HepG2 (cell line): Measurements from ENCODE around the gene SYT11. TPM values are rescaled to one million over a fixed set of nuclear protein-coding genes. Genes with fewer than 3 reads are reported as not detected.

ENCODE experiments used
- ATAC-seq: fragments of 200-7000 bp; cut with Tn5 transposase; 3 replicates; pipeline ENCODE4 v1.9.1; 2020; ENCODE audit warnings: mild to moderate bottlenecking, moderate library complexity
- BruUV-seq: library from RNA; stranded (reverse); fragments of 400-500 nt; replicated peaks from 2 replicates; lab custom pipeline; 2021; lab: Mats Ljungman, UMichigan
- CTCF ChIA-PET: fragments of 300-600 bp; formaldehyde crosslinking; extraction: SDS; loops from one replicate; lab custom pipeline; 2021; ENCODE audit warnings: low total read pairs, inconsistent platforms, low intra/inter-chr PET ratio; lab: Yijun Ruan, JAX
- POLR2A ChIA-PET: fragments of 350-600 bp; sonication (Branson Sonifier 250); formaldehyde crosslinking; loops from one replicate; lab custom pipeline; 2020; ENCODE audit warnings: antibody characterized with exemption, inconsistent platforms; lab: Yijun Ruan, JAX
- DNase-seq: peaks from one replicate; pipeline ENCODE4 v3.0.0-alpha.2; 2015; ENCODE audit warnings: low spot score
- FAIRE-seq: peaks from 3 replicates; lab custom pipeline; 2011; peaks lifted over from hg19 to GRCh38; lab: Jason Lieb, UNC
- H2AFZ ChIP-seq: one replicate; pipeline ENCODE4 v1.6.1; 2011; ENCODE audit warnings: low read length, inconsistent platforms
- H3K27ac ChIP-seq: fragments of 300-600 bp; 3 replicates; pipeline ENCODE4 v1.8.0; 2011; ENCODE audit warnings: mixed run types, mild to moderate bottlenecking, mixed read lengths, low read length, inconsistent platforms; ENCODE audit not compliant: insufficient read depth; ENCODE audit errors: extremely low read length
- H3K27me3 ChIP-seq, 2 experiments: fragments of 200-600 bp in 1 of 2; 2 replicates in 1 of 2; 3 replicates in 1 of 2; pipeline versions ENCODE4 v1.6.0 to v1.8.0; 2011; ENCODE audit warnings: low read length in 2 of 2, mild to moderate bottlenecking in 2 of 2, moderate library complexity in 2 of 2, inconsistent platforms in 1 of 2; ENCODE audit not compliant: insufficient read depth in 2 of 2, control insufficient read depth in 1 of 2
- H3K36me3 ChIP-seq, 2 experiments: fragments of 200-600 bp in 1 of 2; replicated peaks in 1 of 2; 2 replicates in 1 of 2; 3 replicates in 1 of 2; pipeline versions ENCODE4 v1.5.1 to v1.8.0; 2011; ENCODE audit warnings: low read length in 2 of 2, inconsistent platforms in 1 of 2; ENCODE audit not compliant: insufficient read depth in 2 of 2, control insufficient read depth in 1 of 2
- H3K4me1 ChIP-seq: 2 replicates; pipeline ENCODE4 v1.5.1; 2012; ENCODE audit warnings: low read length, inconsistent platforms; ENCODE audit not compliant: insufficient read depth
- H3K4me2 ChIP-seq: 2 replicates; pipeline ENCODE4 v1.6.0; 2011; ENCODE audit warnings: low read depth, low read length, inconsistent platforms
- H3K4me3 ChIP-seq, 3 experiments: fragments of 200-600 bp in 1 of 3; sonication (generic), shearing (Covaris generic) in 1 of 3; replicated peaks in 1 of 3; 2 replicates each; pipeline ENCODE4 v1.5.1; 2011 to 2016; ENCODE audit warnings: low read length in 3 of 3, inconsistent platforms in 2 of 3, low read depth in 2 of 3, mild to moderate bottlenecking in 2 of 3, control low read depth in 1 of 3, mixed read lengths in 1 of 3; ENCODE audit not compliant: insufficient read depth in 1 of 3
- H3K79me2 ChIP-seq: one replicate; pipeline ENCODE4 v1.6.1; 2011; ENCODE audit warnings: low read length, inconsistent platforms; ENCODE audit not compliant: insufficient read depth
- H3K9ac ChIP-seq: 2 replicates; pipeline ENCODE4 v1.6.0; 2011; ENCODE audit warnings: mild to moderate bottlenecking, low read depth, low read length, inconsistent platforms; ENCODE audit not compliant: insufficient read depth
- H3K9me3 ChIP-seq: 2 replicates; pipeline ENCODE4 v1.5.1; 2012; ENCODE audit warnings: mild to moderate bottlenecking, low read length
- H4K20me1 ChIP-seq: 2 replicates; pipeline ENCODE4 v1.6.0; 2011; ENCODE audit warnings: inconsistent platforms, mild to moderate bottlenecking, low read length, moderate library complexity; ENCODE audit not compliant: insufficient read depth
- ATF7 ChIP-seq, 2 experiments: fragments of 450-650 bp in 1 of 2; sonication (generic) in 1 of 2; formaldehyde crosslinking in 1 of 2; IDR thresholded peaks; 2 replicates each; pipeline versions ENCODE4 v1.4.0 to v1.6.1; 2016 to 2020; ENCODE audit warnings: antibody characterized with exemption in 1 of 2, mild to moderate bottlenecking in 1 of 2, missing genetic modification reagents in 1 of 2
- GLI4 ChIP-seq: sonication (generic); formaldehyde crosslinking; IDR thresholded peaks from 2 replicates; pipeline ENCODE4 v1.5.1; 2020; ENCODE audit warnings: missing genetic modification reagents, mild to moderate bottlenecking, moderate library complexity, borderline replicate concordance
- HOXA5 ChIP-seq: sonication (generic); formaldehyde crosslinking; IDR thresholded peaks from 2 replicates; pipeline ENCODE4 v1.4.0; 2020; ENCODE audit warnings: missing genetic modification reagents
- IRX3 ChIP-seq: sonication (generic); formaldehyde crosslinking; IDR thresholded peaks from 2 replicates; pipeline ENCODE4 v1.8.1; 2023; ENCODE audit warnings: mild to moderate bottlenecking, low read depth, missing genetic modification reagents, borderline replicate concordance
- MAFG ChIP-seq: sonication (generic); formaldehyde crosslinking; IDR thresholded peaks from 2 replicates; pipeline ENCODE4 v1.5.1; 2020; ENCODE audit warnings: mild to moderate bottlenecking, missing genetic modification reagents
- NFYC ChIP-seq: IDR thresholded peaks from 2 replicates; pipeline ENCODE4 v1.6.1; 2016; ENCODE audit warnings: missing genetic modification reagents, missing compliant biosample characterization
- RFXAP ChIP-seq: sonication (generic); formaldehyde crosslinking; IDR thresholded peaks from 2 replicates; pipeline ENCODE4 v1.4.0; 2020; ENCODE audit warnings: missing genetic modification reagents, borderline replicate concordance
- SP5 ChIP-seq: IDR thresholded peaks from 2 replicates; pipeline ENCODE4 v1.6.1; 2016; ENCODE audit warnings: low read depth, borderline replicate concordance
- SSRP1 ChIP-seq: IDR thresholded peaks from 2 replicates; pipeline ENCODE4 v1.6.1; 2016; ENCODE audit warnings: control low read depth
- ZNF235 ChIP-seq: sonication (generic); formaldehyde crosslinking; IDR thresholded peaks from 2 replicates; pipeline ENCODE4 v1.8.1; 2023; ENCODE audit warnings: mild to moderate bottlenecking, missing genetic modification reagents, borderline replicate concordance
- ZNF251 ChIP-seq: sonication (generic); formaldehyde crosslinking; IDR thresholded peaks from 2 replicates; pipeline ENCODE4 v1.9.0; 2021; ENCODE audit warnings: mild to moderate bottlenecking, missing genetic modification reagents
- ZNF317 ChIP-seq: sonication (generic); formaldehyde crosslinking; IDR thresholded peaks from 2 replicates; pipeline ENCODE4 v1.5.0; 2020; ENCODE audit warnings: mild to moderate bottlenecking, missing genetic modification reagents
- ZNF333 ChIP-seq: sonication (generic); formaldehyde crosslinking; IDR thresholded peaks from 2 replicates; pipeline ENCODE4 v1.4.0; 2020; ENCODE audit warnings: mild to moderate bottlenecking, missing genetic modification reagents, borderline replicate concordance
- in situ Hi-C: cut with HindIII; loops from 2 replicates; pipeline ENCODE4 v1.10.0; 2017; ENCODE audit warnings: low pct_unique_long_range_greater_than_20kb; ENCODE audit not compliant: extremely low pct_ligation_motif_present
- intact Hi-C: fragments of 100-400 bp; cut with micrococcal nuclease; formaldehyde crosslinking; loops from one replicate; pipeline ENCODE4 v1.10.0; 2022; ENCODE audit not compliant: unreplicated experiment
- polyA plus RNA-seq, 8 experiments: library from polyadenylated mRNA; depleted of rRNA in 3 of 8; stranded (reverse) in 7 of 8; unstranded in 1 of 8; fragments of >200 nt; fragmentation: Illumina TruSeq in 4 of 8; extraction: Trizol in 4 of 8; gene quantifications; 2 replicates each; pipeline versions ENCODE4 v1.2.1 to v1.2.3, GENCODE V29; 2011 to 2016; ENCODE audit warnings: low read depth in 4 of 8, missing spikeins in 1 of 8, mixed read lengths in 1 of 8; ENCODE audit not compliant: insufficient read depth in 1 of 8
- total RNA-seq, 5 experiments: library from RNA; depleted of rRNA; stranded (reverse); fragments of >200 nt; fragmentation: Illumina TruSeq; extraction: Trizol; gene quantifications; 2 replicates each; pipeline ENCODE4 v1.2.3, GENCODE V29; 2016; ENCODE audit warnings: low read depth in 1 of 5
- TF ChIP-seq, protein P1 (sequence below): sonication (generic); formaldehyde crosslinking; IDR thresholded peaks from 2 replicates; pipeline ENCODE4 v1.5.1; 2020; ENCODE audit warnings: mild to moderate bottlenecking, missing genetic modification reagents, moderate library complexity

The SYT11 gene
- total and polyA plus RNA-seq, 2 of the 13 experiments (the other 11 are each of a cell fraction or from before 2014, with no cell fraction given) = 0.22 to 0.59 TPM

- Histone ChIP-seq H3K4me2 (no peak overlapping the region), H3K27ac (no peak overlapping the region), H3K79me2 (no peaks in the 10 kb centered on the region), H2AFZ (no peak overlapping the region), H4K20me1 (no peaks in the 10 kb centered on the region), H3K9me3 (no peaks in the 10 kb centered on the region), H3K36me3 (no peaks in the 10 kb centered on the region), H3K4me1 (peaks cover 34% of the 10 kb centered on the region), H3K27me3 (peaks cover 3 to 8% of the 10 kb centered on the region in 2 experiments; a peak in 1 of 5 replicates)
- DNase-seq = no peak
- no peak for ATAC-seq
- no peak for FAIRE-seq
- CTCF ChIA-PET = no interaction called here
- in situ Hi-C loops = no loop called here
- TF ChIP-seq ZNF235 (CRISPR knock-in tag) (no peak), ATF7 (IDR thresholded peaks at IDR 0.05) (no peak), ATF7 (CRISPR knock-in tag; IDR thresholded peaks at IDR 0.05) (no peak), ZNF317 (CRISPR knock-in tag) (no peak), MAFG (CRISPR knock-in tag) (no peak), SSRP1 (CRISPR knock-in tag) (no peak), SP5 (CRISPR knock-in tag) (no peak), RFXAP (no peak), HOXA5 (CRISPR knock-in tag) (no peak), ZNF333 (CRISPR knock-in tag) (no peak), ZNF251 (CRISPR knock-in tag) (no peak), IRX3 (no peak), NFYC (no peak), GLI4 (CRISPR knock-in tag) (no peak)
- TF ChIP-seq, protein P1, sequence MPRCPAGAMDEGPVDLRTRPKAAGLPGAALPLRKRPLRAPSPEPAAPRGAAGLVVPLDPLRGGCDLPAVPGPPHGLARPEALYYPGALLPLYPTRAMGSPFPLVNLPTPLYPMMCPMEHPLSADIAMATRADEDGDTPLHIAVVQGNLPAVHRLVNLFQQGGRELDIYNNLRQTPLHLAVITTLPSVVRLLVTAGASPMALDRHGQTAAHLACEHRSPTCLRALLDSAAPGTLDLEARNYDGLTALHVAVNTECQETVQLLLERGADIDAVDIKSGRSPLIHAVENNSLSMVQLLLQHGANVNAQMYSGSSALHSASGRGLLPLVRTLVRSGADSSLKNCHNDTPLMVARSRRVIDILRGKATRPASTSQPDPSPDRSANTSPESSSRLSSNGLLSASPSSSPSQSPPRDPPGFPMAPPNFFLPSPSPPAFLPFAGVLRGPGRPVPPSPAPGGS (CRISPR knock-in tag) = no peak
- TF ChIP-seq, all 625 proteins: peak for 0
- POLR2A ChIA-PET = interaction anchor here (1.0 kb wide), 1 partner anchor 15 kb away, joined by 3 read pairs; no protein-coding TSS in a partner anchor
- no TSS peak for BruUV-seq
- no peak overlapping the region for H3K9ac ChIP-seq
- H3K4me3 ChIP-seq = no peak overlapping the region
- intact Hi-C loops = no loop called here
These were observed 22.9 kb downstream of the SYT11 start for GRCh38 chr1:155882235-155882634.
